Cerebellar nuclear complex (tissue), 1 donor: Measurements from ENCODE around the gene CENPI.
"Not testable (repeated sequence)": the region's sequence is repeated elsewhere in the genome, so short reads cannot be mapped to it uniquely, and the experiment has no call there.

Experiments used
- DNase-seq, 2 experiments: peaks; one replicate each; lab custom pipeline; 2025; lab: John Stamatoyannopoulos, UW

CENPI gene, protein sequence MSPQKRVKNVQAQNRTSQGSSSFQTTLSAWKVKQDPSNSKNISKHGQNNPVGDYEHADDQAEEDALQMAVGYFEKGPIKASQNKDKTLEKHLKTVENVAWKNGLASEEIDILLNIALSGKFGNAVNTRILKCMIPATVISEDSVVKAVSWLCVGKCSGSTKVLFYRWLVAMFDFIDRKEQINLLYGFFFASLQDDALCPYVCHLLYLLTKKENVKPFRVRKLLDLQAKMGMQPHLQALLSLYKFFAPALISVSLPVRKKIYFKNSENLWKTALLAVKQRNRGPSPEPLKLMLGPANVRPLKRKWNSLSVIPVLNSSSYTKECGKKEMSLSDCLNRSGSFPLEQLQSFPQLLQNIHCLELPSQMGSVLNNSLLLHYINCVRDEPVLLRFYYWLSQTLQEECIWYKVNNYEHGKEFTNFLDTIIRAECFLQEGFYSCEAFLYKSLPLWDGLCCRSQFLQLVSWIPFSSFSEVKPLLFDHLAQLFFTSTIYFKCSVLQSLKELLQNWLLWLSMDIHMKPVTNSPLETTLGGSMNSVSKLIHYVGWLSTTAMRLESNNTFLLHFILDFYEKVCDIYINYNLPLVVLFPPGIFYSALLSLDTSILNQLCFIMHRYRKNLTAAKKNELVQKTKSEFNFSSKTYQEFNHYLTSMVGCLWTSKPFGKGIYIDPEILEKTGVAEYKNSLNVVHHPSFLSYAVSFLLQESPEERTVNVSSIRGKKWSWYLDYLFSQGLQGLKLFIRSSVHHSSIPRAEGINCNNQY

DNA sequence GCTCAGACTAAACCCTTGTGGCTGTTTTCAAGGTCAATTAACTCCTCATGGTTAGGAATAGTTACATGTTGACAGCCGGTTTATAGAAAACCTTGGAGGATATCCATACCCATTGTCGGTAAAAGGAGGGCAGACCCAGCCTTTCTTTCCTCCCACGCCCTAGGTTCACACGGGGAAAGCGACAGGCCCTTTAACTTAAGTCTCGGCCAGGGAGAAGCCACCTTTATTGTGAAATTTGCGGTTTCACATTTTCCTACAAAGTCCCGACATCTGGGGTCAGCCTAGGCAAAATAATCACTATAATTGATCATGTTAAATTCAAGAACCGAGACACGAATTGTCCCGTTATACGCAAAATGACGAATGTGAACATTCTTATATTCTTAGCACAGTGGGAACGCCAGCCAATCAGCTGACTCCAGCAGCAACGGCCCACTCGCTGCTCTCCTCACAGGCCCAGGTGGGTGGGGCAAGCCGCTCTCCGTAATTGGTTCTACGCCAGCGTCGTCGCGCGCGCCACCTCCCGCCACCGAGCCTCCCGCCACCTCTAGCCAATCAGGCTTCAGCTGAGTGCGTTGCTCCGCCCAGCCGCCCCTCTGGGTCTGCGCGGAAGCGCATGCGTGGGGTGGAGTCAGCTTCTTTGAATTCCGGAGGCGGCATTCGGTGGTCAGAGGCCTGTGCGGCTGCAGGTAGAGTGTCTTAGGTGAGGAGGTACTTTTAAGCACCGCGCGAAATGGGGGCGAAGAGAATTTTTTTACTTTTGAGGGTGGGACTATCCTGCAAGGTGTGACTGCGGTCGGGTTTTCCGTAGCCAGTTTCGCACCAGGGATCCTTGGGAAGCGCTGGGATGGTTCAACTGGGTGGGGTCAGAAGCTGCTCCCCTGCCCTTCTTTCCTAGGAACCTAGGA, at the start of gene CENPI:
Gene CENPI, plus strand, starts transcription at position 659 of the 908 bp plus-strand sequence. CDS start 2,867 bp downstream, outside the sequence.
- peak; percentile 69 to 79 for DNase-seq

DNA sequence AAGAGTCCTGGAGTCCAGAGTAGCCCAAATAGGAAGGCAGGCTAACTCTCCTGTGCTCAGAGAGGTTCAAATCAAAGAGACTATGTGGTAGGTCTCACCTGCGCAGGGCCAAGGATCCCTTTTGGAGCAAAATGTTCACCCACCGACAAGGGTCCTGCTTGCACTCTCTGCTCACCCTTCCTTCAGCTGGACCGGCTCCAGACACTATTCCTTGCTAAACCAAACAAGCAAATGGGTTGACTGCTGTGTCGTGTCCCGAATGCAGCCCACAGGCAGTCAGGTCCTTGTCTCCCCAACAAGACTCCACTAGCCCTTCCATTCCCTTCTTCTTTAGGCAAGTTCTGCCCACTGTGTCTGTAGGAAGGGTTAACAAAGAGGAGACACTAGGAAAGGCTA, 46.9 kb upstream of the CENPI start:
- no peak for DNase-seq

DNA sequence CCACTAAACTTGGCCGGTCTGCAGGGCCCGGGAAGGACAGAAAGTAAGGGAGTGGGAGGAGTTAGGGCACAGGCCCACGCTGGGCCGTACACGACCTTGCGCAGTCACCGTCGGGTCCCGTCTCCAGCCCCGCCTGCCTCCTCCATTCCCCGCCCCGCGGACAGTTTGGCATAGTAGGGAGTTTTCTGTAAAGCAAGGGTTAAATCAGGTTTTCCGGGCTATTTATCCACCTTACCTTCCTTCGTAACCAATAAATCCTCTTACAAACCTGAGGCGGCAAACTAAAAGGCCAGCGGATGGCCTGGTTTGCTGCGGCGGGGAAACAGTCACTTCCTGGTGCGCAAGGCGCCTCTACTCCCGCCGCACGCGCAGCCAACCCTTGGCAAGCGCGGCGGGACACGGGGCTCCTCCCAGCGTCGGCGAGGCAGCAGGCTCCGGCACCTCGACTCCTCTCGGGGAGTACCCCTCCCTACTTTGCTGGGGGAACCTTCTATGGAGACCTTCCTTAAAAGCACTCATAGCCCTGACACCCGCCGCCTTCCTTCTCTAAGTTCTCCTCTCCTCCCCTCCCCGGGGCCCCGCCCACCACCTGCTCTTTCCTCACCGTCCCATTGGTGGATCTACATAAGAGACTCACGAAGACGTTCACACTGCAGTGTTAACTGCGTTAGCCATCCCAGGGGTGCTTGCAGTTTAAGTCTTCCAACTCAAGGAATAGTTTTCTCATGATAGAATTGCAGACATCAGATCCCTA, 46.3 kb upstream of the CENPI start, which contains the start of gene TRMT2B:
Gene TRMT2B, minus strand, starts transcription at position 563 of the 754 bp plus-strand sequence. CDS start 9,822 bp downstream, outside the sequence.
- DNase-seq, result no peak

DNA sequence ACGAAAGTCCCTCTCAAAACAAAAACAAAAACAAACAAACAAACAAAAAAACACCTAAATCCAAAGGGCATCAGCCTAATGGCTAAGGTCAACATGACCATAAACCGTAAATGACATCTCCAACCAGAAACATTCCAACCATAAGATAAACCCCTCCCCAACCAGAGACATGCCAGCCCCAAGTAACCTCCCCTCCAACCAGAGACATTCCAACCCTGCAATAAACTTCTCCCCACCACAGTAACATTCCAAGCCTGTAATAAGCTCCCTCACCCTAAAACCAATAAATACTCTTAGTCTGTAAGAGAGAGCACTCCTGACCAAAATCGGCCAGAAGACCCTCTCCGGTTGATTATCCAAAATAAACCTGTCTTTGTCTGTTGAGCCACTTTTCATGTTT, 41.5 kb upstream of the CENPI start:
- DNase-seq, result not testable (repeated sequence)

DNA sequence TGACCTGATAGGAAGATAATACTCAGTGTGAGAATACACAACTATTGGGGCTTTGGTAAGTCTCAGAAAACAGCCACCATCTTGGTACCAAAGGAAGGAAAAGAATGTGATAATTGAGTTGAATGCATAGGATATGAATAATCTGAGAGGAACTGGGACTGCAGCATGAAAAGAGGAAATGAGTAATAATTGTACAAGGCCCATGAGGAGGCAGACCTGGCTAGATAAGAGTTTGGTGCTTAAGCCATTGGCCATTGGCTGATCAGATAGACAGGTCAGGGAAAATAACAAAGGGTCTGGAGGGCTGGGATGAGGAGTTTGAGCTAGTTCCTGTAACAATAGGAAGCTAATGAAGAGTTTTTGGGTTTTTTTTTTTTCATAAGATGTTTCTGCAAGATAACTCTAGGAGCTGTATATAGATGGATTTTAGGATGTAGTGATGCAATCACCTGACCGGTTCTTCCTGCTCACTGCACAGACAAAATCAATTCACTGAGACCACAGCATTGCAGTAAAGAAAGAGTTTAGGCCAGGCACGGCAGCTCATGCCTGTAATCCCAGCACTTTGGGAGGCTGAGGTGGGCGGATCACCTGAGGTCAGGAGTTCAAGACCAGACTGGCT, 40.8 kb upstream of the CENPI start:
- DNase-seq, result no peak

DNA sequence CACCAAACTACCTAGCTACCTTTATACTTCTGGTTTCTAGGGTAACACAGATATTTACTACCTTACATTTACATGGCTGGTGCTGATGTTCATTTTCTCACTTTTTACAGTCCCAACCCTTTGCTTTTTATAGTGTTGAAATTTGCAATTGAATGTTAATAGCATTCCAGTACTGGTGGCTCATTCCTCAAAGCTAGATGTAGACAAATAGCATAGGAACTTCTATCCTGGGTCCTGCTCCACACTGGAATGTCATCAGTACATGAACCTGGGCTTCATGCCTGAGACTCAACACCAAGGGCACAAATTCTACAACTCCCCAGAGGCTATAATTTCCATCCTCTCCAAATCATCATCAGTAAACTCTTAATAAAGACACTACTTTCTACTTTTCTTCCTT, 35.8 kb upstream of the CENPI start:
- no peak for DNase-seq

DNA sequence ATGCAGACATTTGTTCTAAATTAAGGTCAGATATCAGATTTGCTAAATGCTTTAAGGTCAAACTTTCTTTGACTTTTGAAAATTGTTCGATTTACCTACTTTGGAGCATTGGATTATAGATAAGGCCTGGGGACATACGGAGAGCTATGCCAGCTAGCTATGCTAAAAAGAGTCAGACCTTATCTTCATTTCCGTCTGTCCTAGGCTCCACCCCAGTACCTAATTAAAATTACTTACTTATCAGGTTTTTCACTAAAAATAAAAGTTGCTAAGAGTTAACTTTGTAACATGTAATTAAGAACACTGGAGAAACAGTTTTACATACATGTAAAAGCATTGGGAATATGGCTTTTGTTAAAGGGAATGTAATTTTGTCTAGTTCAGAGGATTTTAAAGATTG, 26.4 kb upstream of the CENPI start:
- DNase-seq, result no peak

DNA sequence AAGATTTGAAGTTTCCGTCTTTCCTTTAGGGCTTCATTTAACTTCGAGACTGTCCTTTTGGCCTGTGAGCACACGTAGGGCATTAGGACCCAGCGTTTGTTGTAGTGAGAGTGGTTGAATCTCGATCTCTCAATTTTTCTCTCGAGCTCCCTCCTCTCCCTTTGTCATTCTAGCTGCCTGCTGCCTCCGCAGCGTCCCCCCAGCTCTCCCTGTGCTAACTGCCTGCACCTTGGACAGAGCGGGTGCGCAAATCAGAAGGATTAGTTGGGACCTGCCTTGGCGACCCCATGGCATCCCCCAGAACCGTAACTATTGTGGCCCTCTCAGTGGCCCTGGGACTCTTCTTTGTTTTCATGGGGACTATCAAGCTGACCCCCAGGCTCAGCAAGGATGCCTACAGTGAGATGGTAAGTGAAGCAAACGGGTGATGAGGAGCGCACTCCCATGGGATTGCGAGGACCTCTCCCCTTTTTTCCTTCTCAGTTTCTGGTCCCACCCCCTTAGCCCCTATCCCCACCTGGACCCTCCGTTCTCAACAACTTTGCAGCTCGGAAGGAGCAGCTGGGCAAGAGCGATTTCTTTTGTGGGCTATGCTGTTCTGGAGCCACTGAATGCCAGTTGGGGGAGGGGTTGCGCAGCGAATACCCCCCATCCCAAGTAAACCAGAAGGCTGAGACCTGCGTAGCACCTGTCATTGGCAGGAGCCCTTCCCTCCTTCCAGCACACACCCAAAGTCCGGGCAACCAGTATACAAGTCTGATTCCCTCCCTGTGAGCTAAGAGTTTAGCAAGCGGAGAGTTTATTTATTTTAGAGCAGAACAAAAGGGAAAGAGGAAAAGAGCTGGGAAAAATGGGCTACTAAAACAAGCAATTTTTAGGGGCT, 19.0 kb upstream of the CENPI start, which contains the start of gene TMEM35A:
Gene TMEM35A, plus strand, starts transcription at position 164 of the 883 bp plus-strand sequence. Its CDS starts 124 bp downstream, at position 288.
- DNase-seq, result peak in 1 of 2 experiments; percentile 21

DNA sequence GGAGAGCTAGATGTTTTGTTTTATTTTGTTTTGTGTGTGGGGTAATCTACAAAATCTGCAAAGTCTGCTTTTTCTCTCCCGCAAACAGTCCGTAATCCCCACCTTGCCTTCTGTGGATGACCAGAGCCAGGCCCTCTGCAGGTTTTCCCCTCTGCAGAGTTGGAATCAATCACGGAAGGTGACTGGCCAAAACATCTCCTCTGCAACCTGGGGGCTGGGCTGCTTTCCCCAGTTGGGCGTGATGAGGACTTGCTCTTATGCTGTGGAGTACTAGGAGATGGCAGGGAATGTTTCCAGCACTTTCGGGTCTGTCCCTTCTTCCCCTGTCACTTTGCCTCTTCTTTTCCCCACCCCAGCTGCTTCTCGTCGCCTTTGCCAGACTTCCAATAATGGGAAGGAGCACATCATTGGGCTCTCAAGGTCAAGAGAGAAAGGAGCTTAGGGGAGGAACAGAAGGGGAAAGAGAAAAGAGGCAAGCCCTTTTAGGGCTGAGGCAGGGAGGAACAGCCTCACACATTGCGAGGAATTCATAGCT, 18.2 kb upstream of the CENPI start:
- DNase-seq, result no peak

DNA sequence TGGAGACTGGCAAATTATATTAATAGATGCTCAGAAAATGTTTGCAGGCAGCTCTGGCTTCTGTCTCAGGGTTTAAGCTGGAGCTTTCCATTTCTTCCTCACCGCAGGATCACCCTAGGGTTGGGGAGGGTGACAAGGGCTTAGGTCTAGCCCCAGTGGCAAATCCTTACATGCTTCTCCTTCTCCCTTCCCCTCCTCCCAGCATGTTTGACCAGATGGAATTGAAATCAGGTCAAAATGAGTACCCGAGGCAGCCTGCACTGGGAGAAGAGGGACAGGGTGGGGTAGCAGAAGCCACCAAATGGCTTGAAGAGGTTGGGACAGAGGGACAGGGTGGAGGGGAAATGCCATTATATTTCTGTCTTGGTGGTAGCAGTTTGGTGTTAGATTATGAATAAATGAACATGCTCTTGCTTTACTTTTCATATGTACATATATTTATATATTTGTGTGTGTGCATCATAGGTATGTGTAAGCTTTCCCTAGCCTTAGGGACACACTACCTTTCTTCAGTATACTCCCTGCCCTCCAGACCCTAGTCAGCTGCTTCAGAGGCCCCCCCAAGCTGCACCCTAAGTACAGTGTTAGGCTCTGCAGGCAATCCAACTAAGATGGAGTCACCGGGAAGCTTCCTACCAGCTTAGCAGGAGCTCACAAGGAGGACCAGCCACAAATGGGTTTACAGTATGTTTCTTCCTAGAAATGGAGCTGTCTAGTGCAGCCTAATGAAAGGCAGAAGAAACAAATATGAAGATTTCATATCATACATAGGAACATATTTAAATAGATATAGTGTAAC, 17.5 kb upstream of the CENPI start:
- no peak for DNase-seq

DNA sequence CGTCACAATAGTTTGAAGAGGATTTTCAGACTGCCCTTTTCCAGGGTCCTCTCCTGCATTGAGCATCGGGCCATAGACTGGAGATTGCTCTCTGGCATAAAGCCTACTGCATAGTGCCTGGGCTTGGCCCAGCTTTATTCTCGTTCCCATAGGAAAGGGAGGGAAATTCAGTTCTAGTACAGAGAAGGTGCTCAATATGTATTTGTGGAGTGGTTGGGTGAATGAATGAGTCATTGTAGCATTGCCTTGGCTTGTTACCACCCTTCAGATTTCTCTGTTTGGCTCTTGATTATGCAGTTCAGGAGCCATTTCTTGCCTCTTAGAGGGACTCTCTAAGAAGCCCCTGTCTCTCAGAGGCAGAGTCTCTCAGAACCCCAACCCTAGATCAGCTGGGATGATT, 16.8 kb upstream of the CENPI start:
- no peak for DNase-seq

DNA sequence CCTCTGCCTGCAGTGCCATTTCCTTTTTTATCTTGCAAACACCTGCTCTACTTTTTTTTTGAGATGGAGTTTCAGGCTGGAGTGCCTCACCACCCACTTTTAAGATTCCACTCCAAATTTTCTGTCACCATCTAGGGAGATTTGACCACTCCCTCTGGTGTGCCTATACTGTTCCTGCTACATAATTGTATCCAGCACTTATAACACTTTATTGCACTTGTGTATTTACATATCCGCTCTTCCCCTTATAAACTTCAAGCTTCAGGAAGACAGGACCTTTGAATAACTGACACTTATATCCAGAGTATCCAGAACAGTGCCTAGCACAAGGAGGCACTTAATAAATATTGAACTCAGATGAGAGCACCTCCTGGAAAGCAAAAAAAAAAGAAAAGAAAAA, 6.2 kb upstream of the CENPI start:
- no peak for DNase-seq

DNA sequence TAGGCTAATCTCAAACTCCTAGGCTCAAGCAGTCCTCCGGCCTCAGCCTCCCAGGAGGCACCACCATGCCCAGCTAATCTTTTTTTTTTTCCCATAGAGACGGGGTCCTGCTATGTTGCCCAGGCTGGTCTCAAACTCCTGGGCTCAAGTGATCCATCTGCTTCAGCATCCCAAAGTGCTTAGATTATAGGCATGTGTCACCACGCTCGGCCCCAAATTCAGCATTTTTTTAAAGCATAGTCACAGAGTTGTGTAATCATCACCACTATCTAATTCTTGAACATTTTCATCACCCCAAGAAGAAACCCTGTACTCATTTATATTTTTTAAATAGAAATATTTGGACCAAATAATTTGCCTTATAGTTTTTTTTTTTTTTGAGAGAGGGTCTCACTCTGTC, 10.3 kb downstream of the CENPI start:
- DNase-seq, result no peak

DNA sequence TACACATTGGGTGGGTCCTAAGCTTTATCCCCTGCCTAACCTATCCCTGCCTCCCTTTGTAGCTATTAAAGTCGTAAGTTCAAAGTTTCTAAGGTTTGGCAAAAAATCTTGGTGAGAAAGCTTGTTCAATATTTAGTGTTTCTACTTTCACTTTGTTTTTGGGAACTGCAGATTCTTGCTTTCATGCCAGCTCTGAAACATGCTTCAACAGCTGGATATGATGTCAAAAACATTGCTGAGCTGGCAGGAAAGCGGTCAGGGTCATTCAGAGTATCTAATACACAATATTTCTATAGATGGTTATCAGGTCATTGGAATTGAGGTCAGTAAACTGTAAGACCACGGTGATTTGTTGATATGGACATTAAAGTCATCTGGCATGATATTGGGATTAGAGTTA, 19.7 kb downstream of the CENPI start:
- no peak for DNase-seq

DNA sequence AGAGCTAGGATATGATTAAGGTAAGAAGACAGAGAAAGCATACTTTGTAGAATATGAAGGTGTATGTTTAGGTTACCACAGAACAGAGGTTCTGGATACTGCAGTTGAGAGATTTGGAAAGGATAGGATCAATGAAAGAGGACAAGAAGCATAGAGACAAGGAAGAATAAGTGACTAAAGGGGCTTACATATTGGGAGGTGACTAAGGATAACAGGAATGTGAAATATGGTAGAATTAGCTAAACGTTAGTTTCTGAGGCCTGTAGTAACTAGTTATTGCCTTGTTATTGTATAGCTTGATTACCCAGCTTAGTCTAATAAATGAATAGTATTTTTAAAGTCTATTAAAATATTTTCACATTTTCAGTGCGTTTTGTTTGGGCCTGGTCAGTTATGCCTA, 38.2 kb downstream of the CENPI start:
- no peak for DNase-seq
